Loucy (cell line): ENCODE results near the gene OPRL1.
A peak's percentile ranks its signal among the peaks of the same experiment; 100 is the strongest.

Source experiments
- H2AFZ ChIP-seq: fragments of 200-600 bp; sonication (generic); 2 replicates; pipeline ENCODE4 v1.6.0; 2016; ENCODE audit warnings: antibody characterized with exemption, mild to moderate bottlenecking, low read length, moderate library complexity
- H3F3A ChIP-seq: fragments of 200-600 bp; 2 replicates; pipeline ENCODE4 v1.6.0; 2016; ENCODE audit warnings: antibody characterized with exemption, low read depth, mild to moderate bottlenecking
- H3K27me3 ChIP-seq: fragments of 200-600 bp; sonication (generic); 2 replicates; pipeline ENCODE4 v1.6.1; 2014; ENCODE audit warnings: low read length, mild to moderate bottlenecking; ENCODE audit not compliant: insufficient read depth, poor library complexity, severe bottlenecking
- H3K36me3 ChIP-seq: fragments of 200-600 bp; sonication (generic); 2 replicates; pipeline ENCODE4 v1.6.1; 2016; ENCODE audit warnings: low read length; ENCODE audit not compliant: insufficient read depth
- H3K4me1 ChIP-seq: fragments of 200-600 bp; sonication (generic); 2 replicates; pipeline ENCODE4 v1.5.1; 2014; ENCODE audit warnings: low read length, mild to moderate bottlenecking; ENCODE audit not compliant: insufficient read depth, poor library complexity, severe bottlenecking
- H3K4me2 ChIP-seq: fragments of 200-600 bp; sonication (generic); 2 replicates; pipeline ENCODE4 v1.6.0; 2014; ENCODE audit warnings: antibody characterized with exemption, low read length, low read depth, mild to moderate bottlenecking; ENCODE audit not compliant: poor library complexity, severe bottlenecking
- H3K4me3 ChIP-seq: fragments of 200-600 bp; sonication (generic); 2 replicates; pipeline ENCODE4 v1.5.1; 2014; ENCODE audit warnings: low read length, mild to moderate bottlenecking, mixed read lengths; ENCODE audit not compliant: poor library complexity, severe bottlenecking
- H3K79me2 ChIP-seq: fragments of 200-600 bp; sonication (generic); 2 replicates; pipeline ENCODE4 v1.6.1; 2014; ENCODE audit warnings: low read length; ENCODE audit not compliant: insufficient read depth
- H3K9ac ChIP-seq: fragments of 200-600 bp; sonication (generic); 2 replicates; pipeline ENCODE4 v1.6.0; 2014; ENCODE audit warnings: mild to moderate bottlenecking, low read depth, low read length, moderate library complexity; ENCODE audit not compliant: poor library complexity, severe bottlenecking
- H3K9me2 ChIP-seq: fragments of 200-600 bp; sonication (generic); replicated peaks from 2 replicates; pipeline ENCODE4 v1.6.1; 2016; ENCODE audit warnings: low read depth, low read length, mixed read lengths
- H3K9me3 ChIP-seq: fragments of 200-600 bp; sonication (generic); 2 replicates; pipeline ENCODE4 v1.6.1; 2014; ENCODE audit warnings: mild to moderate bottlenecking, antibody characterized with exemption, low read length, low read depth; ENCODE audit not compliant: insufficient read depth
- H4K20me1 ChIP-seq: fragments of 200-600 bp; sonication (generic); 2 replicates; pipeline ENCODE4 v1.6.0; 2014; ENCODE audit warnings: antibody characterized with exemption, low read length, mild to moderate bottlenecking; ENCODE audit not compliant: insufficient read depth, poor library complexity, severe bottlenecking
- EZH2phosphoT487 ChIP-seq: fragments of 200-600 bp; IDR thresholded peaks from 2 replicates; pipeline ENCODE4 v1.6.1; 2018; ENCODE audit warnings: antibody characterized with exemption, mild to moderate bottlenecking, moderate library complexity, borderline replicate concordance
- TF ChIP-seq, protein P1 (sequence below): fragments of 200-600 bp; sonication (generic); conservative IDR thresholded peaks from 2 replicates; pipeline ENCODE4 v1.5.1; 2014; ENCODE audit warnings: mild to moderate bottlenecking, antibody characterized with exemption, low read length

Gene OPRL1

DNA sequence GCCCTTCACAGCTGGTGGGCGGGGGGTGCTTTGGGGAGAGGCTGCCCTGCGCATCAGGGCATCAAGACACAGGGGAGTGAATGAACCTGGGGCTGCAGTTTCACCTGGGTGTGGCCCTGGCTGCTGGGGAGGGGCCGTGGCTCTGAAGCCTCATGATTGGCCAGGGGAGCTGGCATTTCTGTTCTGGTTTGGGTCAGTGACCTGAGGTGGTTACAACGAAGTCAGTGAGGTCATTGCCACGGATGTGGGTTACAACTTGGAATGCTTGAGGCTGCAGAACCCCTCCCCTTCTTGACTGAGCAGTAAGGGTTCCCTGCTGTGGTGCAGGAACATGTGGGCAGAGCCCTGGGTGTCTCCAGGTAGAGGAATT is 13.9 kb upstream of the OPRL1 start:
- Histone ChIP-seq H3K9me2 (no peaks in the 10 kb centered on the region), H2AFZ (no peak overlapping the region), H3K9ac (peak overlapping the region; percentile 20), H3K27me3 (no peaks in the 10 kb centered on the region), H3K4me3 (peak overlapping the region; percentile 30), H3F3A (no peaks in the 10 kb centered on the region), H3K4me2 (peak overlapping the region; percentile 83), H3K4me1 (peaks cover 60% of the 10 kb centered on the region), H3K36me3 (no peaks in the 10 kb centered on the region), H3K79me2 (peaks cover 15% of the 10 kb centered on the region; the same call in 1 of the 2 replicates), H4K20me1 (no peaks in the 10 kb centered on the region), H3K9me3 (no peaks in the 10 kb centered on the region)
- TF ChIP-seq, protein P1, sequence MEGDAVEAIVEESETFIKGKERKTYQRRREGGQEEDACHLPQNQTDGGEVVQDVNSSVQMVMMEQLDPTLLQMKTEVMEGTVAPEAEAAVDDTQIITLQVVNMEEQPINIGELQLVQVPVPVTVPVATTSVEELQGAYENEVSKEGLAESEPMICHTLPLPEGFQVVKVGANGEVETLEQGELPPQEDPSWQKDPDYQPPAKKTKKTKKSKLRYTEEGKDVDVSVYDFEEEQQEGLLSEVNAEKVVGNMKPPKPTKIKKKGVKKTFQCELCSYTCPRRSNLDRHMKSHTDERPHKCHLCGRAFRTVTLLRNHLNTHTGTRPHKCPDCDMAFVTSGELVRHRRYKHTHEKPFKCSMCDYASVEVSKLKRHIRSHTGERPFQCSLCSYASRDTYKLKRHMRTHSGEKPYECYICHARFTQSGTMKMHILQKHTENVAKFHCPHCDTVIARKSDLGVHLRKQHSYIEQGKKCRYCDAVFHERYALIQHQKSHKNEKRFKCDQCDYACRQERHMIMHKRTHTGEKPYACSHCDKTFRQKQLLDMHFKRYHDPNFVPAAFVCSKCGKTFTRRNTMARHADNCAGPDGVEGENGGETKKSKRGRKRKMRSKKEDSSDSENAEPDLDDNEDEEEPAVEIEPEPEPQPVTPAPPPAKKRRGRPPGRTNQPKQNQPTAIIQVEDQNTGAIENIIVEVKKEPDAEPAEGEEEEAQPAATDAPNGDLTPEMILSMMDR, result no peak
- no peak for TF ChIP-seq EZH2phosphoT487

DNA sequence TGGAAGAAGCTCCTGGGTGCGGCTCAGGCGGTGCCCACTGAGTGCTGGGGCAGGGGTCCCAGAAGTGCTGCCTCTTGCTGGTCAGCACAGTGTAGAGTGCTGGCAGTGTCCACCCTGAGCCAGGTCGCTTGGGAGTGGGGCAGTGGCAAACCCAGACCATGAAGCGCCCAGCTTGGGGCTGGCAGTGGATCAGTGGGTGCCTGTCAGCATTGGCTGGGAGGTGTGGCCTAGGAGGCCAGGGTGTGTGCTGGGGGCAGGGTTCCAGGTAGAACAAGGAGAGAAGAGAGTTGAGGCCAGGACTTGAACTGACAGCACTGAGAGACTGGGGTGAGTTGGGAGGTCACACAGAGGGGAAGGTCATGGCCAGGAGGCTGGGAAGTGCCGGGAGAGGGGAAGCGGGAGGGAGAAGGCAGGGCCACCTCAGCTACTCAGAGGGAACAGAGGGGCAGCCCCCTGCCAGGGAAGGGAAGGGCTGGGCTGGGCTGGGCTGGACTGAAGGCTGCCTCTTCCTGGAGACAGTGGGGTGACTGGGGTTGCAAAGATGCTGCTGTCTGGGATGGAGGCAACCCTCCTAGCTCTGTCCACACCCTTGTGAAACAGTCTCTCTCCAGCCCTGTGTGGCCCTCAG is 12.8 kb upstream of the OPRL1 start:
- Histone ChIP-seq H3K27me3 (no peaks in the 10 kb centered on the region), H4K20me1 (no peaks in the 10 kb centered on the region), H3K4me2 (peak overlapping the region; percentile 83), H3K9me2 (no peaks in the 10 kb centered on the region), H3K79me2 (peaks cover 15% of the 10 kb centered on the region; the same call in 1 of the 2 replicates), H3F3A (no peaks in the 10 kb centered on the region), H3K4me3 (no peak overlapping the region), H3K4me1 (peaks cover 60% of the 10 kb centered on the region), H3K9me3 (no peaks in the 10 kb centered on the region), H2AFZ (no peak overlapping the region), H3K9ac (peak overlapping the region; percentile 20), H3K36me3 (no peaks in the 10 kb centered on the region)
- TF ChIP-seq EZH2phosphoT487, result no peak
- TF ChIP-seq, protein P1, result no peak

DNA sequence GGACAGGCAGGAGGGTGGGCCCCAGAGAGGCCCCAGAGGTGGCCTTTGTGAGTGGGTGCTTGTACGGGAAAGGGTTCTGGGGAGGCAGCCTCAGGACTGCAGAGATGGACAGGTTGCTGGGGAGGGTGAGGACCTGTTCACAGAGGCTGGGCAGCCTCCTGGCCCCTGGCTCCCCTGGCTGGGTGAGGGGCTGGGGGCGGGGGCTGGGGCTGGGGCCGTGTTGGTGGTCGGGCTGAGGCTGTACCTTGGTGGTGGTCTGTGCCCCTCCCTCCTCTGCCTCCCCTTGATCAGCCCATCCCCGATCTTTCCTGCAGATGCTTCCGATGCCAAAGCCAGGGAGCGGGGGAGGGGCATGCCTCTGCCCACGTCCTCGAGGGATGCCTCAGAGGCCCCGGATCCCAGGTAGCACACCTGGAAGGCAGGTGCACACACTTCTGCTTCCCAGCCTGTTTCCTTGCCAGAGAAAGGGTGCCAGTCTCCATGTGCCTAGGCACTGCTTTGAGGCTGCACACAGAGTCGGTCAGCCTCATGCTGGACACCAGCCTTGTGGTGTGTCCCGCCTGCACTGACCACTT is 12.1 kb upstream of the OPRL1 start:
- TF ChIP-seq EZH2phosphoT487, result no peak
- H4K20me1 ChIP-seq, result no peaks in the 10 kb centered on the region
- peaks cover 56% of the 10 kb centered on the region for H3K4me1 ChIP-seq
- no peaks in the 10 kb centered on the region for H3K36me3 ChIP-seq
- no peak overlapping the region for H2AFZ ChIP-seq
- no peaks in the 10 kb centered on the region for H3K9me3 ChIP-seq
- H3F3A ChIP-seq, result no peaks in the 10 kb centered on the region
- H3K9ac ChIP-seq, result peak overlapping the region; percentile 20
- H3K4me3 ChIP-seq, result no peak overlapping the region
- H3K27me3 ChIP-seq, result no peaks in the 10 kb centered on the region
- peaks cover 15% of the 10 kb centered on the region; the same call in 1 of the 2 replicates for H3K79me2 ChIP-seq
- H3K9me2 ChIP-seq, result no peaks in the 10 kb centered on the region
- peak overlapping the region; percentile 32 for H3K4me2 ChIP-seq
